NCI-H526 treated with DMSO at 0.1 percent for 48 hours (cell line): ENCODE results near the gene KCNK1.
"Not testable (repeated sequence)": the region's sequence is repeated elsewhere in the genome, so short reads cannot be mapped to it uniquely, and the experiment has no call there.

Experiments used
- DNase-seq: peaks from one replicate; lab custom pipeline; 2025; lab: John Stamatoyannopoulos, UW

The KCNK1 gene

DNA sequence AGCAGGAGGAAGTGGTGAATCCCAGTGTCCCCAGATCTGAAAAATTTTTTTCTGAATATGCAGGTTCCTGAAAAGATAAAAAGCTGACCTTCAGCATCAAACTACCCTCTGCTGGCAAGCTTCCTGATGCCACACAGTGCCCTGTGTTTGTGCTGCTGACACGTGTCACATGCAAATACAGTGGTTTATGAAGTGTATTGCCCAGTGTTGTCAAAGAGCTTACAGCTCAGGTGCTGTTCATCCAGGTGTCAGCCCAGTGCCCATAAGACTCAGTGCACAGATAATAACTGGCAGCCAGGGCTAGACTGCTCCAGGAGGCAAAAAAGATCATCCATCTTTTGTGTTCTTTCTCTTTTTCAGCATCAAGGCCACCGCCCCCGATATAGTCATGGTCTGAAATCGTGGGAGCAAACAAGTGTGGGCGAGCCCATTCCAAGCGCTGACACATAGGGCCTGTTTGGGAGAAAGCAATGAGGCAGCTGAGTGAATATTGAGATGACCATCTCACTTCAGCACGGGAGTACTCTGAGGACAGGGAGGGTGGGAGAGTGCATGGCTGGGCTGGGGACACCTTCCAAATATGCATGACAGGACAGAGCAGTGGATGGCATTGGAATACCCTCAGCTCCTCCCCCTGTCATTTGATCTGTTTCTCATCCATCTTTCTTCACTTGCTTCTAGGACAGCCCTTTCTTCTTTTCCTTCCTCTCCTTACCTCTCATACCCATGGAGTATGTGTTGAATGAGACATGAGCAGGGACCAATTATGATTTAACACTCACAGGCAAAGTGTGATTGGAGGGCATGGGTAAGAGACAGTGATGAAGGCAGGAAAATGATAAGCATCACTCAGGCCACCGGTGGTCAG, 6.4 kb upstream of the KCNK1 start:
- DNase-seq = peak; percentile 26

DNA sequence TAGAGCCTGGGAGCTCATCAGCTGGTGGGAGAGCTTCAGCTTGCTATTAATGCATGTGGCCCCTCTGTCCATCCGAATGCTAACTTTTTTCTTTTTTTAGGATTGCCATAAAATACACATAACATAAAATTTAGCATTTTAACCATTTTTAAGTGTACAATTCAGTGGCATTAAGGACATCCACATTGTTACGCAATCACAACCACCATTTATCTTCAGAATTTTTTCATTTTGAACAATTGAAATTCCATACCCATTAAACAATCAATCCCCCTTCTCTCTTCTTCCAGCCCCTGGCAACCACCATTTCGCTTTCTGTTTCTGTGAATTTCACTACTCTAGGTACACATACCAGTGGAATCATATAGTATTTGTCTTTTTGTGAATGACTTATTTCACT, 4.9 kb upstream of the KCNK1 start:
- no peak for DNase-seq

DNA sequence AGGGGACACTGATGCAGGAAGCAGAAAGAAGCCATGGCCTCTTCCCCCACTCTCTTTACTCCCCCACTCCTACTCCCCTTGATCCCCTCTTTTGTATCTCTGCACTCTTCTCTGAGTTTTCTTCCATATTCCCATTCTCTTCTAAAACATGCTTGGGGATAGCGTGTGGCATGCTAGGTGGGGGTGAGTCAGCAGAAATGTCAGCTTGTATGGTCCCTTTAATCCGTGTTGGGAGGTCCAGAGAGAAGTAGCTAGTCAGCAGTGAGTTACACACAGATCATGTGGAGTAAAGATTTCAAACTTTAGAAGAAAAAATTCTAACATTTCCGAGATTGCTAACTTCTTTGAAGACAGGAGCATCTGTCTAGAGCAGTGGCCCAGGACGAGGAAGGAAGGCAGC, 4.0 kb upstream of the KCNK1 start:
- DNase-seq = no peak

DNA sequence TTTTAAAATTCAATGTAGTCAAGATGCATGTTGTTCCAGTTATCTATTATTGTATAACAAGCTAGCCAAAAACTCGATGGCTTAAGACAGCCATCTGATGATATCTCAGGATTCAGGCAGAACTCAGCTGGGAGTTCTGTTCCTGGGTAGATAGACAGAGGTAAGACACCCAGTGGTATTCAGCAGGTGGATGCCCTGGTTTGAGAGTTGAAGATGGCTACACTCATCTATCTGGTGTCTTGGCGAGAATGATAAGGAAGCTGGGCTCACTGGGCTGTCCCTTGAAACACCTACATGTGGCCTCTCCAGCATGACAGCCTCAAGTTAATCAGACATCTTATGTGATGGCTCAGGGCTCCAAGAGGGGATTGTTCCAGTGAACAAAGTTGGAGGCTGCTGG, 3.3 kb upstream of the KCNK1 start:
- no peak for DNase-seq

DNA sequence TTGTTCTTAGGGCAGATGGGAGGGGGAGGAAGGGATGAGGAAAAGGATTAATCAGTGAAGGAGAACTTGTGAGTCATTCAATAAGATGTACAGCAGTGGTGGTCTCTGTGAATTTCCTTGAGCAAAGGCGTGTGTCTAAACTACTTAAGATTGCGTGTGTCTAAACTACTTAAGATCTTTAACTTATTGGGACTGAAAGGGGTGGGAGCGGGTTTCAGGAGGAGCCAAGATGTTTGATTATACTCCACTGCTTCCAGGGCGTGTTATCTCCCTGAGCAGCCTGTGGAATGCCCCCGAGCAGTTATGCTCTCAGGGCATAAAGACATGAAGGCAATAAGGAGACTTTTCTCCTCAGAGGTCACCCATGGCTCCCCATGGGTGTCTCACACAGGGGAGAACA, 2.5 kb upstream of the KCNK1 start:
- DNase-seq = not testable (repeated sequence)

DNA sequence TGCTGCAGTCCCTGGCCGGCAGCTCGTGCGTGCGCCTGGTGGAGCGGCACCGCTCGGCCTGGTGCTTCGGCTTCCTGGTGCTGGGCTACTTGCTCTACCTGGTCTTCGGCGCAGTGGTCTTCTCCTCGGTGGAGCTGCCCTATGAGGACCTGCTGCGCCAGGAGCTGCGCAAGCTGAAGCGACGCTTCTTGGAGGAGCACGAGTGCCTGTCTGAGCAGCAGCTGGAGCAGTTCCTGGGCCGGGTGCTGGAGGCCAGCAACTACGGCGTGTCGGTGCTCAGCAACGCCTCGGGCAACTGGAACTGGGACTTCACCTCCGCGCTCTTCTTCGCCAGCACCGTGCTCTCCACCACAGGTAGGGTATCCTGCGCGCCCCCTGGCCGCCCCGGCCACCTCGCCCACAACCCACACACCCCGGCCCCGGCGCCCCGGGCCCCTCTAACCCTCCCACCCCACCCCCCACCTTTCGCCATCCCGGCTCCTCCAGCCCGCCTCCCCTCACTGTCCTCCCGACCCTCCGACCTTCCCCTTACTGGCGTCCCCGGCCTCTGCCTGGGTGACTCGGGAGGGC, 352 bp downstream of the KCNK1 start:
- DNase-seq = no peak

DNA sequence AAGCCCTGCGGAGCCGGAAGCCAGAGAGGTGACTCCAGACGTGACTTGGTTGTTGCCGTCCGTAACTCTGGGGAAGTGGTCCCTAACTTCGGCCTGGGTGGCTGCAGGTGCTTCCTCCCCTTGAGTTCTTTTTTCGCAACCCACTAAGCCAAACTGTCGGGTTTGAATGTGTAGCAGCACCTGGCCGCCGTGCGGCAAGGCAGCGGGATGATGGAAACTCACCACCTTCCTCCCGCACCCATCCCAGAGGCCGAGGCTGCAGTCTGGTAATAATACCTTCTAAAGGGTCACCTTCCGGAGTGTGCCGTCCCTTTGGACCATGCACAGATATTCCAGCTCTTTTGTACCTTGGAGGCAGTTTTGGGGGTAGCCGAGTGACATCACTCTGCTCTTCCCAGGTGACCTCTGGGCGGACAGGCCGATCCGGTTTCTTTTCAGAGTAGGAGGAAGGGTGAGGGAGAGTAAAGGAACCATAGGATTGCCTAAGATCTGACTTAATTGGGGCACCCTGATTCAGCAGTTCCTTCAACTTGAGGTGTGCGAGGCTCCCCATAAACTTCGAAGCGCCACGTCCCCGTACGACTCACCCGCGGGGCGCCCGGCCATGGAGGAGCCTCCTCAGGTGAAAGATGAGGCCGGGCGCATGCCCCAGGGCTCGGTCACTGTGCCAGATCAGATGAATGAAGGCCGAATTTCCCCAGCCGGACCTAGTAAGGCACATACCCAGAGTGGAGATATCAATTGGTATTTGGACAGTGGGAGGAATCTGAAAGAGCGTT, 1.0 kb downstream of the KCNK1 start:
- DNase-seq = no peak

DNA sequence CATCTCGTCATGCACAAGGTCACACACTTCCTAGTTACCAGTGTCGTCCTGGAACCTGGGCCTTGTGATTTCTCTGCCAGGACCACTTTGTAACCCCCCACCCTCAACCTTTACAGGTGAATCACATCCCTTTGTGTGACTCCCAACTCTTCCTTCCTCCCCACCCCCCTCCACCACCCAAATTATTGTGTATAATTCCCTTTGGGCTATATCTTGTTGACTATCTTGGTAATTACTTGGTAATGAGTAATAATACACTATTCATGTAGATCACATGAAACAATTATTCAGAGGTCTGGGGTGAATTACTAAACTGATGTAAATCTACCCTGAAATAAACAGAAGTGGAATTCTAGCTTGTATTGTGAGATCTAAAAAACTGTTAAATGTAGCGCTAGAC, 1.7 kb downstream of the KCNK1 start:
- DNase-seq = no peak

DNA sequence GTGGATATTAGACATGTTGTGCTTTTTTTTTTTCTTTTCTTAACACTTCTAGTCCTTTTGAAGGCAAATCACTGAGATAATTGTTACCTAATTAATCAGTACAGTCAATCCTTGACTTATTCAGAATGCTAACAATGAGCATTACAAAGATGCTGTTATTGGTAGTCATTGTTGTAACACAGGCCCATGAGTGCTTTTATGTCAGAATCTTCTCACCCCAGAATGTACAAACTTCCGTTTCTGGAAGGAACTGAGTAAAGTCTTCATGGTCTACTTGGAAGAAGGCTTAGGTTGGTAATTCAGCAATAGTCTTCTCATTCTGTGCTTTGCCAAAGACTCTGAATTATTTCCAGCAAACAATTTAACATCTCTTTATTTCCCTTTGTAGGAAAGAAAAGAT, 3.1 kb downstream of the KCNK1 start:
- no peak for DNase-seq

DNA sequence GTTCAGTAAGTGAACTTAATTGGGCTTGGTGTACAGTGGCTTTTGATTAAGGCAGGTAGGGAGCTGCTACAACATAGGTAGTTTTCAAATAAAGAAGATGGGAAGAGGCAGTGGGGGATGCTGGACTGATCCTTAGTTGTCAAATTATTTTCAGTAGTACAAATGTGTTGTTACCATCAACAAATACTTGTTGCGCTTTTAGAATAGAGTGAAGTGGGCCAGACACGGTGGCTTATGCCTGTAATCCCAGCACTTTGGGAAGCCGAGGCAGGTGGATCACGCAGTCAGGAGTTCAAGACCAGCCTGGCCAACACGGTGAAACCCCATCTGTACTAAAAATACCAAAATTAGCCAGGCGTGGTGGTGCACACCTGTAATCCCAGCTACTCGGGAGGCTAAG, 5.5 kb downstream of the KCNK1 start:
- not testable (repeated sequence) for DNase-seq

DNA sequence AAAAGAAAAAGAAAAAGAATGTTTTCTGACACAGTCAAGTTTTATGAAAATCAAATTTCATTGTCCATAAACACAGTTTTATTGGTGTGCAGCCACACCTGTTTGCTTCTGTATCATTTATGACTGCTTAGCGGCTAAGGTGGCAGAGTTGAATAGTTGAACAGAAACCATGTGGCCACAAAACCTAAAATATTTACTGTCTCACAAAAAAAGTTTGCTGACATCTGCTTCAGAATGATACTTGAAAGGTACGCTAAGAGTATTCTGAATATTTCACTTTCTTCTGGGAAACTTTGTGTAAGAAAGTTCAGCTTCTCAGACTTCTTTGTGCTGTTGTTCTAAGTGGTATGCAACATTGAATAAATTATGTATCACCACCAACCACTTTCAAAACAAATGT, 6.2 kb downstream of the KCNK1 start:
- no peak for DNase-seq

DNA sequence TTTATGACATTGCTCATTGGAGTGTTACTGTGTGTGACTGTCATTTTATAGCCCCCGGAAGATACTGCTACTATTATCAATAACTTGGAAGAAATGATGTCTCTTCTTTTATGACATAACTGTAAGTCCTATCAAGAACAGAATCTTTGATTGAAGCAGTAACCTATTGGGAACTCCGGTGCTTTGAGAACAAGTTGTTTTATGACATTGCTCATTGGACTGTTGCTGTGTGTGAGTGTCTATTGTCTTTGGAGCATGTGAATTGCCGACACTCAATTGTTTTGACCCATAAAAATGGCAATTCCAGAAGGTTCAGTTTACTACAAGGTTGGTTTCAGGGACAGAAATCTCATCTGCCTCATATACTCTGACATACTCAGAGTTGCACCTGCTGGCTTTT, 8.0 kb downstream of the KCNK1 start:
- DNase-seq = no peak

DNA sequence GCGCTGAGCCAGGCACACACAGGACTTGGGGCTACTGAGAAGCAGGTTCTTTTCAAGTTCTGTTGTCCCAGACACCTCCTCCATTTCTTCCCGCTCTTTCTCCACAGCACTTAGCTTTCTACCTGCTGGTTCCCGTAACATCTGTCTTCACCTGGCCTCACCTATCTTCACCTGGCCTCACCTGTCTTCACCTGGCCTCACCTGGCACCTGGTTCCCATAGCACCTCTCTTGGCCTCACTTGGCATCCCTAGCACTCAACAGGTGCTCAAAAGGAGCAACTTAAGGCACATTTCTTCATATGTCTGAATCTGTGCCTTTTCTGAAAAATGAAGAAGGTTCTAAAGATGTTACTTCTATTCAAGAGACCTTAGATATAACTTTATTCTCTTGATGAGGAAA, 10.4 kb downstream of the KCNK1 start:
- DNase-seq = no peak

DNA sequence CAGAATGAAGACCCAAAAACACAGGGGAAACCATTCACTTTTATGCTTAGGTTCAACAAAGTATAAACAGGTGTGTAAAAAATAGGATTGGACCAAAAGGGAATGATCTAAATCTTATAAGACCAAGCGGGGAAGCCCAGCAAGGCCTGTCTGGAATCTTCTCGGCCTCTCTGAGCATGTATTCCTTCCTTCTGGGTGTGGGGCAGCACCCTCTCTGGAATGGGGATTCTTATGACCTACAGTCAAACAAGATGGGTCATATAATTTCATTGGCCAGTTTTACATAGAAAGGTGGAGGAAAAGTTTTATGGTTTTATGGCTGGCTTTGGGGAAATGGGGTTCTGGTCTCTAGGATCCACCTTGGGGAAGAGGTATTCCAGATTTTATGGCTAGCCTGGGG, 11.2 kb downstream of the KCNK1 start:
- DNase-seq = no peak

DNA sequence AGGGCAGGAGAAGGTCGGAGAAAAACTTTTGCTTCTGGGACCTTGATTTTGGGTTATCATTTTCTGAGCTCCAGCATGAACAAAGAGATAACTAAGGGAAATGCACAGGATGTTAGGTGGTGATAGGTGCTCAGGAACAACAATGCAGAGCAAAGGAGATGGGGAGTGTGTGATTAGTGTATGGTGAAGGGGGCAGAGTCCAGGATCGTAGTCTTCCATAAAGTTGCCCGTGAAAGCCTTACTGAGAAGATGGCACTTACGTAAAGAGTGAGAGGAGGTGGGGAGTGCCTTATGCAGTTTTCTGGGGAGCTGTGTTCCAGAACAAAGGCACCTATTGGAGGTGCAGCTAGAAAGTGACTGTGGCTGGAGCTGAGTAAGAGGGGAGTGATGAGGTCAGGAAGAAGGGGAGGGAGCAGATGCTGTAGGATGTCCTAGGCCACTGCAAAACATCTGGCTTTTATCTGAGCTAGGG, 11.6 kb downstream of the KCNK1 start:
- DNase-seq = no peak

DNA sequence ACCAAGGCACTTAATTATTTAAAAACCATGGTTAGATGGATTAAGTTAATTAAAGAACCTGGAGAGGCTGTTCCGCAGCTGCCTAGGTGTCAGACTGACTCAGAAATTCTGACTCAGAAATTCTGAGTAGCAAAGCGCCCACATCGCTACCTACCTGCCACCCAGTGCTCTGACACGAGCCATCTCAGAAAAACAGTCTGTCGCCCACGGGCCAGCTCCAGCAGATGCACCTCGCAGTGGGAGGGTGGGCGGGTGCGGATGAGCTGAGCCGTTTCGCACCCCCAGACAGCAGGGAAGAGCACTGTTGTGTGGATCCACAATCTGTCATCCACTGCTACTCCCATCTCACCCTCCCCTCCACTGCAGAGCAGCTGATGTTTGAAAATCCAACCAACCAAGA, 13.5 kb downstream of the KCNK1 start:
- DNase-seq = no peak

DNA sequence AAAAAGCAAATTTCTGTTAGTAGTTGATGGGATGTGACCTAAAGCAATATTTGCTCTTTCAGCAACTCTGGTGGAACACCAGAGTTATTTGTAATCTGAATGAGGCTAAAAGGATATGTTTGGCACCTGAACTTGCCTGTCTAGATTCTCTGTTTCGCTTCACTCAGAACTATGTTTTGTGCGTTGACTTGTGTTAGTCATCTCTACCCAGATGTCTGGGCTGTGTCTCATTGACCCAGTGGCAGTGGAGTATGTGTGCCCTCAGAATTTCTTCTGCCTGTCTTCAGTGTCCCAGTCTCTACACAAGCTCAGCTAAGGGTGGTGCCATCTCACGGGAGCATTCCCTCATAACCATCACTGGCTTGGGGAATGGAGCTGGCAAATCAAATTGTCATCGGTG, 13.9 kb downstream of the KCNK1 start:
- no peak for DNase-seq

DNA sequence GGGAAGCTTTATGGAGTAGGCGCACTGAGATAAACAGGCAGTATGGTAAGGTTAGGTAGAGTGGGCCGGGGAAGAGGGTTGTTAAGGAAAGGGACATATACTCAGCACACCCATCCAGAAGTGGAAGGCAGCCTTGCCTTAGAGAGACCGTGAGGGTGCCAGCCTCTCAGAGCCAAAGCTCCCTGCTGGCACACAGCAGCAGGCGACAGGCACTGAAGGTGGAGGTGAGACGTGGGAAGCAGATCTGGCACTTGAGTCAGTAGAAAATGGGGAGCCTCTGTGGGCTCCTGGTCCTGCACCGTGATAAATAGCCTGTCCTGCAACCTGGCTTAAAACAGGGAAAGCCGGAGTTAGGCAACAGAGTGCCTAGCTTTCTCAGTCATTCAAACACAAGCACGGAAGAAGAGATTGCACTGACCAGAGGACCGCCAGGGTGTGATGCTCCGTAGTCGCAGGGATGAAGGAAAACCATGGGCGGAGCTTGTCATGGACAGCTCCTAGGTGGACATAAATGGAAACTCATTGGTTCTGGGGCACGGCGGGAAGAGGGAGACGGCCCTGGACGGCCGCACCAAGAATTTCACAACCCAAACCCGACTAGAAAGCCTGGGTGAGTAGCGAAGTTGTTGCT, 15.5 kb downstream of the KCNK1 start:
- DNase-seq = no peak

DNA sequence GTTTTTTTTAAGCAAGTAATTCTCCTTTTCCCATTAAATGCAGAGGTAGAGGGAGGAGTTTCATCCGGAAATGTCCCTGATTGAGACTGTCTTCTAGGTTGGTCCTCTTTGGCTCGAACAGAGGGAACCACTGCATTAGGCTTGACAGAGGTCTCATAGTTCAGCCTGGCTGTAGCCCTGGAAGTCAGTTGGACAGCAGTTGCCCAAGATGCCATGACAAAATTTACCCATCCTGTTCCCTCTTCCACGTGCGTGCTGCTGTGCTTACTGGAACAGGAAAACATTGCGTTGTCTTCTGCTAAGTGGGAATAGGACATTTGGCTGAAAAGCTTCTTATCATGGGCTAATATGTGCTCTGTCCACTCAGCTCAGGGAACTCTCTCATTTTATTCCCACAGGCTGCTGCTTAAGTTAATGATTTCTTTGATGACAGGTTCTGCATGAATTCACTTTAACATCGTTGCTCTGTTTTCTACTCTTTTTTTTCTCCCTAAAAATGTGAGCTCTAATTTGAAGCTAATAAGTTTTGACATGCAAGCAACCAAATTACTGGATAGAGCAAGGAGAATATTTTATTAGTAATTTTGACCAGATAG, 18.0 kb downstream of the KCNK1 start:
- no peak for DNase-seq

DNA sequence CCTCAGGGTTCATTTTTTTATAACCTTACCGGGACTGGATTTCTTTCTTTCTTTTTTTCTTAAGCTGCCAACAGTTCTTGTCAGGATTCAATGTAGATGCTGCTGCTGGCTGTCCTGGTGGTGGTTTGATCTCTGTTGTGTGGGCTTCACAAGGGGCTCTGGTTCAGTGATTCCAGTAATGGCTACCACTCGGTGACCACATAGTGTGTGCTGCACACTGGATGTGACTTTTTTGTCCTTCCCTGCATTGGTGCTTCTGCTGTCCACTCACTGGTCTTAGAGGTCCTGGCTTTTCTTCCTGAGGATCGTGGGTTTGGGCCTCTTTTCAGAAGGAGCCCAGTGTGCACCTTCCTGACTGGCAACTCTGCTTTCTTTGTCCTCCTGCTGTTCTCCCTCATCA, 18.5 kb downstream of the KCNK1 start:
- no peak for DNase-seq

DNA sequence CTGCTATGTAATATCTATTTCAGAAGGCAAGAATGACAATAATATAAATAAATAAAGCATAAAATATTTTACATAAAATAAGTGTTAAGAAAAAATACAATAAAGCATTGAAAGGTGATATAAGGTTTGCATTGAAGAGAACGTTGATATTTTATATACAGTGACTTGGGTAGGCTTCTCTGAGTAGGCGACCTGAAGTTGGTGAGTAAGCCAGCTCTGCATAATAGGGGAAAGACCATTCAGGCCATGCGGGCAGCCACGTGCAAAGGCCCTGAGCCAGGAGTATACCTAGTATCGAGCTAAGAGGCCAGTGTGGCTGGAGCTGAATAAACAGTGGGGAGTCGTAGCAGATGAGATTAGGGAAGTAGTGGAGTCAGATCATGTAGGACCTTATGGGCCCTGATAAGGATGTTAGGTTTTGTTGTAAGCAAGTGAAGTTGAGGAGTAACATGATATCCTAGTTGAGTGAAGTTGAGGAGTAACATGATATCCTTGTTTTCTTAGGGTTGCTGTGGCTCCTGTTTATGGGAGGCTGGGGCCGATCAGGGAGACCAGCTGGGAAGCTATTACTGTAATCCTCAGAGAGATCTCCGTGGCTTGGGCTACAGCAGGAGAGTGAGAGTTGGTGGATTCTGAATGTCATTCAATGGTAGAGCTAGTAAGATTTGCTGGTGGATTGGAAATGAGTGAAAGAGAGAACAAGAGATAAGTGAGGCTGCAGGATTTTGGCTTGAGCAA, 22.0 kb downstream of the KCNK1 start:
- no peak for DNase-seq

DNA sequence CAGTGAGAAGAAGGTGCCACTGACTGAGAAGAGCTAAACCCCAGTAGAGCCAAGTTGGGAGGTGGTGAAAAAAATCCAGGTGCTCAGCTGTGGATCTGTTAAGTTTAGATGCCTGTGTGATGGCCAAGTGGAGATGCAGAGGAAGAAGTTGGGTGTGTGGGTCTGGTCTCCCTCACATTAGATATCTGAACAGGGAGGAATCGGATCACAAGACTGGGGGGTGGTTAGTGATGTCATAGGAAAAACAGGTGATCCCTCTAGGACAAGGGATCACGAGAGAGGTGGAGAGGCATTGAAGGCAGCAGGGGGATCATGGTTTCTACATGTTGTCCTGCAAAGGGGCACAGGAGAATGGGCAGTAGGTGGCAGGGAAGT, 22.6 kb downstream of the KCNK1 start:
- no peak for DNase-seq
